NCI-H1436 treated with DMSO at 0.1 percent for 48 hours (cell line): ENCODE data around the gene ADAMTS17.
"Not testable (repeated sequence)": the region's sequence is repeated elsewhere in the genome, so short reads cannot be mapped to it uniquely, and the experiment has no call there.

Source experiments
- DNase-seq: peaks from one replicate; lab custom pipeline; 2025; lab: John Stamatoyannopoulos, UW

The ADAMTS17 gene

GRCh38 chr15:99980752-99981151 is 361.0 kb downstream of the ADAMTS17 start:
- no peak for DNase-seq

- not testable (repeated sequence) for DNase-seq
Observed at GRCh38 chr15:99979886-99980285, 361.9 kb downstream of the ADAMTS17 start.

DNA sequence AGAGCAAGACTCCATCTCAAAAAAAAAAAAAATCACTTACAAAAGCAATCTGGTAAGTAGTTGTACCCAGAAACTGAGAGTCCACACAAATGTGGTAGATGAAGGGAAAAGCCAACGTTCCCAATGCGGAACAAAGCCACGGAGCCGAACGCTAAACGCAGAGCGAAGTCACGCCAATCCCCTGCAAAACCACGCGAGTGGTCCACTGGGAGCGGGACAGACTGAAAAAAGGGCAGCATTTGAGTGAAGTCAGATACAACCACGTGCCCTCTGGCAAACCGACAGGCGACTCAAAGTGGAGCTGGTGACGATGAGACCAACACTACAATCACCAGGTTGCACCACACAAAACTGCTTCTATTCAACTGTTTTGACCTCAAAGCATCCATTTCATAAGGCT is 362.4 kb downstream of the ADAMTS17 start:
- DNase-seq: no peak

DNA sequence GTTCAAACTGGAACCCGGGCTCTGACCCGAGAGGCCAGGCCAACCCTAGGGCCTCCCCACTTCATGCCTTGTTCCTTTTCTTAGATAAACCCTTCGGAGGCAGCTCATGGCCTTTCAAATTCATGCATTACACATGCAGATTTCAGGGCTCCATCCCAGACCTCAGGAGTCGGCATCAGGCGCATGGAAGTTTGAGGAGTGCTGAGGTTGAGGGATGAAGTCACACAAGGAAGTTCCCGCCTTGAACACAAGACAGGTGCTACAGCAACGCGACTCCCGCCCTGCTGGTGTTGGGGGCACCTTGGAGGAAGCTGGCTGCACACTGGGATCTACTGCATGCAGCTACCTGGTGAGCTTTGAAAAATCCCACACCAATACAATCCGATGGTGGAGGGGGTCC is 363.3 kb downstream of the ADAMTS17 start:
- DNase-seq: no peak

DNA sequence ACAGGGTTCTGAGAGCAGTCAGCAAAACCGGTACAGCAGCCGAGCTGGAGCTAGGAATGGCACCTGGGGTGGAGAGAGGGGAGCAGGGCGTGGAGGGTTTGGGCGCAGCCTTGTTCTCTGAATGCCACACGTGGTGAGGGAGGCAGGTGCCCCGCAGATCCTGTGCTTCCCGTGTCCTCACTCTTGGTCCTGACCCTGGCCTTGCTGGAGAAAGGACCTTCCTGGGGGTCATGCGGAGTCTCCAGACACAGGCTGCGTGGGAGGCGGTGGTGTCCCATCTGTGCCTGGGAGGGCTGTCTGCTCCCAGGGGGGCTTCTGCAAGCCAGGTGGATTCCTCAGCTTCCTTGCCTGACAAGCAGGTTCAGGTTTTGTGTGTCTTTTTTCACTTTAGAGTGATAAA is 363.8 kb downstream of the ADAMTS17 start:
- no peak for DNase-seq

GRCh38 chr15:99976811-99977271 is 364.9 kb downstream of the ADAMTS17 start:
- DNase-seq: no peak

DNA sequence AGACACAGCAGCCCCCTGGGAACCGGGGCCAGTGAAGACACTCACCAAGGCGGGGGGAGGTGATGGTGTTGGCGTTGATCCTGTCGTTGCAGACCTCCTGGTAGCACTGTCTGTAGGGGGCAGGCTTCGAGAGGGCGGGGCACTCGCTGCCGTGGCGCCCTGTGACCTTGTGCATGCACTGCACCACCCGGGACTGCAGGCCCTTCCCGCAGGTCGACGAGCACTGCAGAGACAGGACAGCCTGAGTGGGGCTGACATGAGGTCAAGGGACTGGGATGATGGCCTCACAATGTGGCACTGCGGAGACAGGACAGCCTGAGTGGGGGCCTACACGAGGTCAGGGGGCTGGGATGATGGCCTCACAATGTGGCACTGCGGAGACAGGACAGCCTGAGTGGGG is 365.8 kb downstream of the ADAMTS17 start:
- DNase-seq: no peak

- no peak for DNase-seq
Observed at GRCh38 chr15:99974246-99974645, 367.5 kb downstream of the ADAMTS17 start.

DNA sequence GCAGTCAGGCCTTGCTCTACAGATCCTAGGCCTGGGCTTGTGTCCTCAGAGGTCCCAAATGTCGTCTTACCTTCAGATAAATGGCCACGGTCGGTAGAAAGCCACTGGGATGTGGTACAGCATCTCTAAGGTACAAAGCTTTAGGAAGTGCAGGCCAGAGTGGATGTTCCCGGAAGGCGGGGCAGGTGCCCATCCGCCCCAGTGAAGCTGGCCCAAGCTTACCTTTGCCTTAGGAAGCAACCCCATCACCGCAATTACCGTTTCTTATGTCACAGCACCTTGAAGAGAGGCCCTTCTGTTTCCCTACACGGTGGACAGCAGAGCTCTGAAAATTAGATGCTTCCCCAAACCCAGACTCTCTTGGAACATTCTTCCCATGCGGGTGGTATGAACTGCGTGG is 368.4 kb downstream of the ADAMTS17 start:
- DNase-seq: no peak

DNA sequence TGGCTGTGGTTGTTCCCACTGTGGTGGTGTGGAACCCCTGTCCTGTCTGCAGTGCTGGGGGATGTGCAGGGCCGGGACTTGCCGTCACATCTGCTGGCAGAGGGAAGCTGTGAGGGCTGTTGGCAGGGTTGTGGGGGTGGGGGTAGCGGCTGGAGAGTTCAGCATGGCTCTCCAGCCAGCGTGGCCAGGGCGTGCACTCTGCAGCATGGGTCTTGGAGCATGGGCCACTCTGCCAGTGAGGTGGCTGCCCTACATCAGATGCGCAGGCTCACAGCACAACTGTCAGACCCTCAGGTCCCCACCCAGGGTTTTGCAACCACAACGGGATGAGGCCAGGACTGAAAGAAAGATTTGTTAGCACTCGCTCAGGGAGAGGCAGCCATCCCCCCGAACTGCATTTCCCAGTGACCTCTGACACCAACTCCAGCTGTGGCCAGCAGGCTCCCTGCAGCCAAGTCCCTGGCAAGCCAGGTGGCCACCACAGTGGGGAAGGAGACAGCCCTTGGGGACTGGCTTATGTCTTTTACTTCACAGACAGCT is 370.8 kb downstream of the ADAMTS17 start:
- no peak for DNase-seq

DNA sequence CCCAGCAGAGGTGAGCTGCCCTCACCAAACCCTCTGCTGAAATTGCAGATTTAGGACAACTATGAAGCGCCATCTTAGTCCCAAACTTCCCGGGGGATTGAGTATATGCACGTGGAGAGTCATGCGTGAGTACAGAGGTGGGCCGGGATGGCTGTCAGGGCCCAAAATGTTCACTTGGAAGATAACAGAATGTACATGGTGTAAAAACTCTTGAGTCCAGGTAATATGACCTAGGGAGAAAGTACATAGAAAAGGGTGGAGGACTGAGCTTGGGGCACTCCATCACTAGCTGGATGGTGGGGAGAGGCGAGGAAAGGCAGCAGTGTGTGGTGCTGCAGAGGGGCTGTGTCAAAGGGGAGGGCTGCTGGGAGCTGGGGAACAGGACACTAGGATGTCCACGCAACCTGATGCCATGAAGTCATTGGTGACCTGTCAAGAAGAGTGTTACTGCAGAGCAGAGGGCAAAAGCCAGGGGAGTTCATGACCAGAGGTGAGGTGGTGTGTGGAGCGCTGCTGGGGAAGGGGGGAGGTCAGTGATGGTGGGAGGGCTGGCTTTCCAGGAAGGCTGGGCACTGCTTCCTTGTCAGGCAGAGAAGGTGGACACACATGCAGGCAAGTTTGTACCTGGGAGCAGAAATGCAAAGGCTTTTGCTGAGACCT is 372.4 kb downstream of the ADAMTS17 start:
- DNase-seq: no peak

DNA sequence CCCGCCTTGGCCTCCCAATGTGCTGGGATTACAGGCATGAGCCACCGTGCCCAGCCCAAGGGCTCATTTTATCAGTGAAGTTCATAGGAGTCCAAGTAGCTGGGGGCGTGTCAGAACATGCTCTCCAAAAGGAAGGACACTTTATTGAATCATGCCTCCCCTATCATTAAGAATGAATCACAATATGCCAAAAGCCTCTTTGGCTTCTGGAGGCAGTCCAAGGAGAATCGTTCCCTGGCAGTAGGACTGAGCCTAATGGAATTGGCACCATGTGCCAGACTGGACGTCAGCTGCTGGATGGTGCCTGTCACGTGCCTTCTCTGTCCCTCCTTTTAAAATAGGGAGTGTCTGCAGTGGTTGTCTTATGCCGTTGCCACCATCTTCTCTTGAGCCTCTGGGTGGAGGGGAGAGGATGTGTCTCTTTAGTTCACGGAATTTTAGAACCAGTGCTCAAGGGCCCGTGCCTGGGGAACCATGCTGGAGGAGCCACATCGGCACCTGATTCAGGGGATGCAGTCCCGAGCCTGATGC is 373.9 kb downstream of the ADAMTS17 start:
- no peak for DNase-seq

DNA sequence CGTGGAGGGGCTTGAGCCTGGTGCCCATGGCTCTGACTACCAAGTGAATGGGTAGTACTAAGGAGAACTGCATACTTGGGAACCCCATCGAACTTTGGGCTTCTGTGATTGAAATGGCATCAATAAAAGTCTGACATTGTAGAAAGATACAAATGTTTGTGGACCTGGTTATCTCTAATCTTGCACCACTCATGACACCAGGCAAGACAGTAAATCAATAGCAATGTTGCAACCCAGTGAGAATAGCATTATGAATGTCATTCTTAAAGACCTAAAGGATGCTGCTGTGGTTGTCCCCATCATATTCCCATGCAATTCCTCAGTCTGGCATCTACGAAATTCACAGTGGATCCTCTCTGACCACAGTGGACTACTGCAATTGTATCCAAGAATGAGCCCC is 375.0 kb downstream of the ADAMTS17 start:
- DNase-seq: no peak

DNA sequence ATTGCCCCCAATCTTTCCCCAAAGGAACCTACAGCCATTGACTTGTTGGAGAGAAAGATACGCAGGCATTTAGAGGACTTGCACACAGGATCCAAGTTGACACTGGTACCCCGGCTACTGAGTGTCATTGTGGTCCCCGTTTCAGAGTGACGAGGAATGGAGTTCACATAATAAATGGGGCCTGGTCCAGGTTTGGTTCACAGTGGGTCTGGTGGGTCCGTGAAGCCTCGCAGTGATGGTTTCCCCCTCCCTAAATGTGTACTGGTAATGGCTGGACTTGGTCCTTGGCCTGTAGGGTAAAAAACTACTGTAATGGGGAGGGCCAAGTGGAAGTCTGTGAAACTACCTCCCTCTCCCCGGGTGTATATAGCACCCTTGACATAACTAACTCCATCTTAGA is 376.4 kb downstream of the ADAMTS17 start:
- no peak for DNase-seq

DNA sequence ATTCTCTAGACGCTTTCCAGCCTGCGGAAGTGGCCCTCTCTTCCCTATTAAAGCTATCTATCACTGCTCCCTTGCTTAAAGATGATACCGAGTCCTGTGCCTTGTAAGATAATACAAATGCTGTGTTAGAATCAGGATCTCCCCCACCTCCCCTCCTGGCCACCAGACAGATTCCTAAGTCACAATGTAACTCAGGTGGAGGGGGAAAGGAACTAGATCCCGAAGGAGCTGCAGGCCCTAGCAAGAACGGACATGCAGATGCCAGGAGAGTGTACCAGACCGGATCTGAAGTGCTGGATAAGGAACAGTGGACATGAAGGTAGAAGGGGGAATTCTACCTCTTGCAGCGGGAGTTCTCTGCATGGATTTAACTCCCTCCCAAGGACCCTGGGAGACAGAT is 377.8 kb downstream of the ADAMTS17 start:
- no peak for DNase-seq

- no peak for DNase-seq
Observed at GRCh38 chr15:99963096-99963825, 378.5 kb downstream of the ADAMTS17 start.

DNA sequence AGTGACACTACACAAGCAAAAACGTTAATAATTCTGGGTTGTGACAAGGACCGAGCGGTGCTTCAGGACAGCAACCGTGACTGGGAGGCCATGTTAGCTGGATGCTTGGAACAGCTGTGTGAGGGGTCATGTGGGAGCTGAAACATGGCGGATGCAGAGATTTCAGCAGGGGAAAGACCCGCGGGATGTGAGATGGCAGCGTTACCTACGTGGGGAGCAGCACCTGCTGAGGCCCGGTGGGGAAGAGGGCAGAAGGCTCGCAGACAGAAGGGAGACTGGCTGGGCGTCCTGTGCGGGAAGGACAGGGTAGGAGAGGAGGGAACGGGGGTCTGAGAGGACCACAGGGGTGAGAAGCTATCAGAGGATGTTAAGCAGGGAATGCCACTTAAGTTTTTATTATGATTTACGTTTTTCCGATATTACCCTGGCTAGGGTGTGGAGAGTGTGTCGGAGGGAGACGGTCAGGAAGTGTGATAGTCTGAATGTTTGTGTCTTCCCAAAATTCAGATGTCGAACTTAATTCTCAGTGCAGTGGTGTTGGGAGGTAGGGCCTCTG is 379.7 kb downstream of the ADAMTS17 start:
- DNase-seq: no peak

- no peak for DNase-seq
Observed at GRCh38 chr15:99961011-99961441, 380.7 kb downstream of the ADAMTS17 start.

DNA sequence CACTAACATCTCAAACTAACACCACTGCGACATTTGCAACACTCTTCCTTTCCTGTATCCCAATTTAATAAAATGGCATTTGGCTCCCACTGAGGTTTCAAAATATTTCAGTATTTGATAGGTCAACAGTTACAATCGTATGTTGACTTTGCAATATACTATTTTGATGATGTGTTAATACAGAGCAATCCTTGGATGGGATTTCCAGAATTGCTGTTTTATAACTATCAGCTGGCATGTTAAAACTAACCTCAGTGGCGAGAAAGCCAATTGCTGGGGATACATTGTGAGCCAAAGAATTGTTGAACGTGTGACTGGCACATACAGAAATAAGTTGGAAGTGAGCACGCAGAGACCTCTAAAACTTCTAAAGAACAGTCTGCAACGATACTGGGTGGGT is 382.4 kb downstream of the ADAMTS17 start:
- DNase-seq: no peak

DNA sequence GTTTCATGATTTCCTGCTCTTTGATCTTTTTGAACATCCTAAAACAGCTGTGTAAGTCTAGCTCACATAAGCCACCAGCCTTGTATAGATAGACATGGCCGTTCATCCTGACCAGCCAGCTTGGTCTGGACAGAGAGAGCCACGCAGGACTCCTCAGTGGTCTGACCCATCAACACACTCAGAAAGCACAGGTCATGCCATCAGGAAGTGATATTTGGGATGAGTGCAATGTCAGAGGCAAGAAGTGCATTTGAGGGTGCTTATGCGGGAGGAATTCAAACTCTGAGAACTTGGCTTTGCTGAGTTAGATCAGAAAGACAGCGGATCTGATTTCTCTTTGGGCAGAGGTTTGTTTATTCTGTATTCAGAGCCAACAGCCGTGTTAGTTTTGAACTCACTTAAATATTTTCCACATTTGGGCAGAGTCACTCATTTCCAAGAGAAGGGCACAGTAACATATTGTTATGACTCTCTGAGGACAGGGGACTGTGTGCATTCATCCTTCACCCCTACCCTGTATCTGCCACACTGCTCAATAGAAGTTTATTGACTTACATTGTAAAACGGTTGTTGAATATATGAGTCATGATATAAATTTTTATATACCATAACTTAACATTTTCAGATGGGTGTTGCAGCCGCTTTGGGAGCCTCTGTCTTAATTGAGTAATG is 383.2 kb downstream of the ADAMTS17 start:
- no peak for DNase-seq

DNA sequence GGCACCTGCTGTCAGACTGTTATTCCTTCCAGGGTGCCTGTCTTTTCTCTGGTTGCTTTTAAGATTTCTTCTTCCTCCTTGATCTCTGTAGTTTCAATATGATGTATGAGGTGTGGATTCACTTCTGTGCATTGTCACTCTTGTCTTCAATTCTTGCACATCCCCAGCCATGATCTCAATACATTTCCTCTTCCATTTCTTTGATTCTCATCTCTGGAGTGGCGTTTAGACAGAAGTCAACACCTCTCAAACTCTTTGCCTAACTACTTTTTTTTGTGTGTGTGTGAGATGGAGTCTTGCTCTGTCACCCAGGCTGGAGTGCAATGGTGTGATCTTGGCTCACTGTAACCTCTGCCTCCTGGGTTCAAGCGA is 384.1 kb downstream of the ADAMTS17 start:
- DNase-seq: no peak
